Naive B cell (primary cell): ENCODE data around the gene NFKBIE. TPM values are rescaled to one million over a fixed set of nuclear protein-coding genes. Genes with fewer than 3 reads are reported as not detected.

Experiments
- ATAC-seq, 2 donors: fragments of 150-1000 bp; cut with Tn5 transposase; 2 replicates each; pipeline ENCODE4 v1.10.0; 2021; ENCODE audit warnings: low read depth in 2 of 2, mild to moderate bottlenecking in 2 of 2, moderate library complexity in 2 of 2
- DNase-seq: peaks from one replicate; pipeline ENCODE4 v3.0.0; 2022
- H3K27ac Mint-ChIP-seq, 6 donors: one replicate each; pipeline ENCODE4 v1.8.0; 2020 to 2022; ENCODE audit warnings: mild to moderate bottlenecking in 6 of 6, mixed read lengths in 6 of 6, moderate library complexity in 5 of 6, inconsistent platforms in 2 of 6
- H3K27me3 Mint-ChIP-seq, 3 donors: one replicate each; pipeline ENCODE4 v1.8.0; 2021 to 2022; ENCODE audit warnings: mixed read lengths in 3 of 3, mild to moderate bottlenecking in 1 of 3
- H3K36me3 Mint-ChIP-seq, 2 donors: one replicate each; pipeline ENCODE4 v1.8.0; 2020 to 2022; ENCODE audit warnings: mixed read lengths in 2 of 2, inconsistent platforms in 1 of 2, mild to moderate bottlenecking in 1 of 2
- H3K4me1 Mint-ChIP-seq, 3 donors: one replicate each; pipeline ENCODE4 v1.8.0; 2020 to 2022; ENCODE audit warnings: mixed read lengths in 3 of 3, inconsistent platforms in 1 of 3, mild to moderate bottlenecking in 1 of 3, moderate library complexity in 1 of 3
- H3K4me3 Mint-ChIP-seq, 8 donors: one replicate each; pipeline ENCODE4 v1.8.0; 2020 to 2022; ENCODE audit warnings: mild to moderate bottlenecking in 8 of 8, mixed read lengths in 8 of 8, moderate library complexity in 8 of 8, inconsistent platforms in 2 of 8
- H3K9me3 Mint-ChIP-seq, 7 donors: one replicate each; pipeline ENCODE4 v1.8.0; 2020 to 2022; ENCODE audit warnings: mixed read lengths in 7 of 7, mild to moderate bottlenecking in 5 of 7, inconsistent platforms in 2 of 7, moderate library complexity in 1 of 7
- polyA plus RNA-seq, 6 donors: library from polyadenylated mRNA; unstranded; fragments of 300-500 nt; fragmentation: Illumina TruSeq; gene quantifications; one replicate each; pipeline ENCODE4 v1.2.3, GENCODE V29; 2021; ENCODE audit warnings: low read depth in 6 of 6

NFKBIE gene
- polyA plus RNA-seq, 6 donors from 2014 or later, result 22.1 to 30.8 (median 27.9) TPM

GRCh38 chr6:44273617-44274016 is 8.3 kb upstream of the NFKBIE start:
- H3K4me3 Mint-ChIP-seq, result no peak overlapping the region
- no peak for DNase-seq
- H3K9me3 Mint-ChIP-seq, result no peaks in the 10 kb centered on the region
- H3K36me3 Mint-ChIP-seq, result peaks cover 0 to 5% of the 10 kb centered on the region in 2 donors
- peaks cover 48 to 73% (median 68%) of the 10 kb centered on the region in 3 donors for H3K27me3 Mint-ChIP-seq
- no peak overlapping the region for H3K27ac Mint-ChIP-seq
- peaks cover 15 to 25% (median 17%) of the 10 kb centered on the region in 3 donors for H3K4me1 Mint-ChIP-seq
- ATAC-seq, result no peak

GRCh38 chr6:44272999-44273566 is 7.7 kb upstream of the NFKBIE start:
- no peak for ATAC-seq
- Mint-ChIP-seq H3K36me3 (peaks cover 0 to 5% of the 10 kb centered on the region in 2 donors), H3K27ac (no peak overlapping the region), H3K9me3 (no peaks in the 10 kb centered on the region), H3K4me1 (peaks cover 15 to 25% (median 17%) of the 10 kb centered on the region in 3 donors), H3K4me3 (peak overlapping the region in 2 of 8 donors; percentile 53 to 57), H3K27me3 (peaks cover 48 to 72% (median 63%) of the 10 kb centered on the region in 3 donors)
- DNase-seq, result no peak

- peaks cover 17 to 31% (median 20%) of the 10 kb centered on the region in 3 donors for H3K4me1 Mint-ChIP-seq
- no peaks in the 10 kb centered on the region for H3K9me3 Mint-ChIP-seq
- ATAC-seq (no peak), DNase-seq (no peak)
- peaks cover 44 to 66% (median 57%) of the 10 kb centered on the region in 3 donors for H3K27me3 Mint-ChIP-seq
- no peak overlapping the region for H3K27ac Mint-ChIP-seq
- peak overlapping the region in 3 of 8 donors; percentile 10 to 54 (median 53) for H3K4me3 Mint-ChIP-seq
- peaks cover 0 to 5% of the 10 kb centered on the region in 2 donors for H3K36me3 Mint-ChIP-seq
Observed at GRCh38 chr6:44272529-44272928, 7.2 kb upstream of the NFKBIE start.

- peaks cover 17 to 37% (median 25%) of the 10 kb centered on the region in 3 donors for H3K4me1 Mint-ChIP-seq
- H3K27me3 Mint-ChIP-seq, result peaks cover 39 to 60% (median 51%) of the 10 kb centered on the region in 3 donors
- no peak overlapping the region for H3K27ac Mint-ChIP-seq
- H3K9me3 Mint-ChIP-seq, result no peaks in the 10 kb centered on the region
- H3K4me3 Mint-ChIP-seq, result peak overlapping the region in 6 of 8 donors; percentile 45 to 92 (median 65)
- DNase-seq, result no peak
- peaks cover 0 to 5% of the 10 kb centered on the region in 2 donors for H3K36me3 Mint-ChIP-seq
- ATAC-seq, result no peak
Observed at GRCh38 chr6:44271914-44272313, 6.6 kb upstream of the NFKBIE start.

- H3K27me3 Mint-ChIP-seq, result peaks cover 35 to 55% (median 47%) of the 10 kb centered on the region in 3 donors
Observed at GRCh38 chr6:44271406-44271723, 6.0 kb upstream of the NFKBIE start.

GRCh38 chr6:44270526-44271405 is 5.4 kb upstream of the NFKBIE start:
- no peaks in the 10 kb centered on the region for H3K9me3 Mint-ChIP-seq
- H3K4me1 Mint-ChIP-seq, result peaks cover 26 to 46% (median 36%) of the 10 kb centered on the region in 3 donors
- no peak for ATAC-seq
- H3K36me3 Mint-ChIP-seq, result peaks cover 0 to 5% of the 10 kb centered on the region in 2 donors
- H3K27me3 Mint-ChIP-seq, result peaks cover 35 to 55% (median 47%) of the 10 kb centered on the region in 3 donors
- no peak for DNase-seq
- peak overlapping the region; percentile 53 to 92 (median 78) for H3K4me3 Mint-ChIP-seq
- H3K27ac Mint-ChIP-seq, result peak overlapping the region in 1 of 6 donors; percentile 11

More at GRCh38 chr6:44271406-44271723, 6.0 kb upstream of the NFKBIE start:
- no peak overlapping the region for H3K27ac Mint-ChIP-seq
- DNase-seq, result no peak
- H3K9me3 Mint-ChIP-seq, result no peaks in the 10 kb centered on the region
- H3K4me3 Mint-ChIP-seq, result peak overlapping the region; percentile 53 to 92 (median 78)
- peaks cover 0 to 5% of the 10 kb centered on the region in 2 donors for H3K36me3 Mint-ChIP-seq
- H3K4me1 Mint-ChIP-seq, result peaks cover 23 to 40% (median 31%) of the 10 kb centered on the region in 3 donors
- ATAC-seq, result no peak

GRCh38 chr6:44269921-44270525 is 4.7 kb upstream of the NFKBIE start, which contains the start of gene TMEM151B:
TSS of gene TMEM151B (plus strand) at chr6:44270450. CDS start at chr6:44270743, 293 bp downstream.
- ATAC-seq (no peak), DNase-seq (no peak)
- H3K27me3 Mint-ChIP-seq, result peaks cover 35 to 54% (median 47%) of the 10 kb centered on the region in 3 donors
- H3K9me3 Mint-ChIP-seq, result no peaks in the 10 kb centered on the region
- peaks cover 26 to 48% (median 36%) of the 10 kb centered on the region in 3 donors for H3K4me1 Mint-ChIP-seq
- H3K4me3 Mint-ChIP-seq, result peak within 1 kb of the TSS; percentile 69 to 92 (median 78)
- peak within 1 kb of the TSS in 3 of 6 donors; percentile 9 to 22 (median 11) for H3K27ac Mint-ChIP-seq
- peaks cover 0 to 5% of the 10 kb centered on the region in 2 donors for H3K36me3 Mint-ChIP-seq

- peaks cover 31 to 45% (median 42%) of the 10 kb centered on the region in 3 donors for H3K4me1 Mint-ChIP-seq
- peaks cover 31 to 48% (median 42%) of the 10 kb centered on the region in 3 donors for H3K27me3 Mint-ChIP-seq
- peak overlapping the region; percentile 63 to 91 (median 73) for H3K4me3 Mint-ChIP-seq
- no peaks in the 10 kb centered on the region for H3K9me3 Mint-ChIP-seq
- peaks cover 5% of the 10 kb centered on the region in 2 donors for H3K36me3 Mint-ChIP-seq
- ATAC-seq, result no peak
- H3K27ac Mint-ChIP-seq, result peak overlapping the region in 1 of 6 donors; percentile 9
- DNase-seq, result no peak
Observed at GRCh38 chr6:44269178-44269920, 4.0 kb upstream of the NFKBIE start.

GRCh38 chr6:44268095-44268628 is 2.8 kb upstream of the NFKBIE start:
- H3K36me3 Mint-ChIP-seq, result peaks cover 5 to 10% of the 10 kb centered on the region in 2 donors
- ATAC-seq (no peak), DNase-seq (peak; percentile 60)
- H3K4me1 Mint-ChIP-seq, result peaks cover 42 to 54% (median 54%) of the 10 kb centered on the region in 3 donors
- peaks cover 21 to 38% (median 31%) of the 10 kb centered on the region in 3 donors for H3K27me3 Mint-ChIP-seq
- H3K27ac Mint-ChIP-seq, result peak overlapping the region in 5 of 6 donors; percentile 13 to 100 (median 88)
- H3K9me3 Mint-ChIP-seq, result no peaks in the 10 kb centered on the region
- H3K4me3 Mint-ChIP-seq, result peak overlapping the region in 4 of 8 donors; percentile 25 to 73 (median 43)

- peak overlapping the region in 4 of 6 donors; percentile 79 to 100 (median 98) for H3K27ac Mint-ChIP-seq
- DNase-seq (no peak), ATAC-seq (no peak)
- no peaks in the 10 kb centered on the region for H3K9me3 Mint-ChIP-seq
- peaks cover 51 to 63% (median 63%) of the 10 kb centered on the region in 3 donors for H3K4me1 Mint-ChIP-seq
- peaks cover 12 to 28% (median 22%) of the 10 kb centered on the region in 3 donors for H3K27me3 Mint-ChIP-seq
- H3K36me3 Mint-ChIP-seq, result peaks cover 0 to 10% of the 10 kb centered on the region in 2 donors
- H3K4me3 Mint-ChIP-seq, result peak overlapping the region in 4 of 8 donors; percentile 42 to 100 (median 96)
Observed at GRCh38 chr6:44267252-44267651, 1.9 kb upstream of the NFKBIE start.

- peaks cover 0 to 11% of the 10 kb centered on the region in 2 donors for H3K36me3 Mint-ChIP-seq
- peaks cover 5 to 19% (median 13%) of the 10 kb centered on the region in 3 donors for H3K27me3 Mint-ChIP-seq
- H3K9me3 Mint-ChIP-seq, result no peaks in the 10 kb centered on the region
- peaks cover 47 to 72% (median 72%) of the 10 kb centered on the region in 3 donors for H3K4me1 Mint-ChIP-seq
- peak overlapping the region; percentile 92 to 100 (median 99) for H3K4me3 Mint-ChIP-seq
- DNase-seq, result peak; percentile 65
- ATAC-seq, result peak; percentile 9 to 11
- peak overlapping the region; percentile 93 to 100 (median 100) for H3K27ac Mint-ChIP-seq
Observed at GRCh38 chr6:44266347-44266746, 996 bp upstream of the NFKBIE start.

GRCh38 chr6:44265722-44266233 is 427 bp upstream of the NFKBIE start:
- Mint-ChIP-seq H3K36me3 (peaks cover 0 to 16% of the 10 kb centered on the region in 2 donors), H3K27me3 (peaks cover 5 to 14% (median 7%) of the 10 kb centered on the region in 3 donors), H3K27ac (peak overlapping the region; percentile 93 to 100 (median 100)), H3K4me1 (peaks cover 48 to 78% (median 74%) of the 10 kb centered on the region in 3 donors), H3K9me3 (peaks cover 0 to 1% (median 0%) of the 10 kb centered on the region in 7 donors), H3K4me3 (peak overlapping the region; percentile 92 to 100 (median 99))
- no peak for ATAC-seq
- no peak for DNase-seq
